CD4-positive, alpha-beta T cell treated with Interleukin-15 for 1 hour (primary cell): ENCODE data around the gene BFAR.
"Not testable (repeated sequence)": the region's sequence is repeated elsewhere in the genome, so short reads cannot be mapped to it uniquely, and the experiment has no call there.

Source experiments
- DNase-seq: peaks from one replicate; pipeline ENCODE4 v3.0.0-alpha.2; 2020

The BFAR gene

GRCh38 chr16:14636179-14636950 lies 3.6 kb downstream of the BFAR start:
- not testable (repeated sequence) for DNase-seq

GRCh38 chr16:14636951-14637240 lies 4.1 kb downstream of the BFAR start:
- not testable (repeated sequence) for DNase-seq

- no peak for DNase-seq
Measured at GRCh38 chr16:14640538-14640937, 7.8 kb downstream of the BFAR start.

- no peak for DNase-seq
Measured at GRCh38 chr16:14641206-14641605, 8.5 kb downstream of the BFAR start.

GRCh38 chr16:14641926-14642325 lies 9.2 kb downstream of the BFAR start:
- no peak for DNase-seq

- DNase-seq, result no peak
Measured at GRCh38 chr16:14649816-14650215, 17.1 kb downstream of the BFAR start.

GRCh38 chr16:14650629-14651028 lies 17.9 kb downstream of the BFAR start:
- DNase-seq, result no peak

- DNase-seq, result no peak
Measured at GRCh38 chr16:14652726-14653125, 20.0 kb downstream of the BFAR start.

GRCh38 chr16:14658063-14658462 lies 25.3 kb downstream of the BFAR start:
- DNase-seq, result no peak

GRCh38 chr16:14667347-14668266 lies 34.9 kb downstream of the BFAR start:
- no peak for DNase-seq

GRCh38 chr16:14668556-14669223 lies 35.9 kb downstream of the BFAR start:
- DNase-seq, result no peak

GRCh38 chr16:14669776-14670175 lies 37.0 kb downstream of the BFAR start:
- DNase-seq, result no peak

- DNase-seq, result no peak
Measured at GRCh38 chr16:14672403-14672971, 39.7 kb downstream of the BFAR start.

- no peak for DNase-seq
Measured at GRCh38 chr16:14676633-14677032, 43.9 kb downstream of the BFAR start.

- no peak for DNase-seq
Measured at GRCh38 chr16:14677627-14678026, 44.9 kb downstream of the BFAR start.

- no peak for DNase-seq
Measured at GRCh38 chr16:14678748-14679497, 46.2 kb downstream of the BFAR start.

- DNase-seq, result not testable (repeated sequence)
Measured at GRCh38 chr16:14680396-14680795, 47.6 kb downstream of the BFAR start.

- DNase-seq, result no peak
Measured at GRCh38 chr16:14681115-14681514, 48.4 kb downstream of the BFAR start.

GRCh38 chr16:14682121-14682520 lies 49.4 kb downstream of the BFAR start:
- no peak for DNase-seq

GRCh38 chr16:14685870-14686793 lies 53.4 kb downstream of the BFAR start:
- not testable (repeated sequence) for DNase-seq

- not testable (repeated sequence) for DNase-seq
Measured at GRCh38 chr16:14694129-14694528, 61.4 kb downstream of the BFAR start, which contains the start of gene PLA2G10. TSS of gene PLA2G10 (minus strand) at chr16:14694308. CDS start at chr16:14694229, 79 bp downstream.
